Measurements from ENCODE around the gene LSM3.
A peak's percentile ranks its signal among the peaks of the same experiment; 100 is the strongest.

Gene LSM3

GRCh38 chr3:14143271-14144225 lies 35.1 kb upstream of the LSM3 start:
- no peak for DNase-seq

- peak; percentile 80 for DNase-seq
Observed at GRCh38 chr3:14144423-14145075, 34.1 kb upstream of the LSM3 start.

- DNase-seq = no peak
Observed at GRCh38 chr3:14145236-14145635, 33.4 kb upstream of the LSM3 start.

GRCh38 chr3:14145670-14146380 lies 32.8 kb upstream of the LSM3 start:
- DNase-seq = no peak

GRCh38 chr3:14146381-14147065 lies 32.1 kb upstream of the LSM3 start:
- DNase-seq = no peak

- DNase-seq = no peak
Observed at GRCh38 chr3:14147066-14147435, 31.6 kb upstream of the LSM3 start.

- no peak for DNase-seq
Observed at GRCh38 chr3:14147617-14148016, 31.0 kb upstream of the LSM3 start.

- no peak for DNase-seq
Observed at GRCh38 chr3:14148041-14148985, 30.3 kb upstream of the LSM3 start.

- DNase-seq = no peak
Observed at GRCh38 chr3:14150078-14150477, 28.5 kb upstream of the LSM3 start.

GRCh38 chr3:14150491-14151230 lies 28.0 kb upstream of the LSM3 start:
- DNase-seq = no peak

- DNase-seq = no peak
Observed at GRCh38 chr3:14151471-14152083, 27.0 kb upstream of the LSM3 start.

GRCh38 chr3:14152233-14152962 lies 26.2 kb upstream of the LSM3 start:
- peak; percentile 25 for DNase-seq

- no peak for DNase-seq
Observed at GRCh38 chr3:14152963-14153355, 25.7 kb upstream of the LSM3 start.

GRCh38 chr3:14153663-14154062 lies 25.0 kb upstream of the LSM3 start:
- no peak for DNase-seq

- DNase-seq = no peak
Observed at GRCh38 chr3:14154276-14154675, 24.3 kb upstream of the LSM3 start.

GRCh38 chr3:14154895-14155440 lies 23.6 kb upstream of the LSM3 start:
- DNase-seq = no peak

- DNase-seq = no peak
Observed at GRCh38 chr3:14156201-14156600, 22.4 kb upstream of the LSM3 start.

- no peak for DNase-seq
Observed at GRCh38 chr3:14156843-14157561, 21.6 kb upstream of the LSM3 start.

- no peak for DNase-seq
Observed at GRCh38 chr3:14157951-14158350, 20.7 kb upstream of the LSM3 start.

Measured in hematopoietic multipotent progenitor cell treated with erythropoietin and hydrocortisone succinate and interleukin-3 and kit ligand, for 8 days (in vitro differentiated cells).